GM12872 (cell line): ENCODE results near the gene SPOCK3.

ENCODE experiments used
- CTCF ChIP-seq: IDR thresholded peaks from 3 replicates; pipeline ENCODE4 v1.5.1; 2011; ENCODE audit warnings: low read depth, mild to moderate bottlenecking, low read length, moderate library complexity; ENCODE audit not compliant: insufficient read depth

Gene SPOCK3

GRCh38 chr4:166823848-166824247, 410.4 kb downstream of the SPOCK3 start:
- no peak for TF ChIP-seq CTCF

GRCh38 chr4:166823126-166823525, 411.2 kb downstream of the SPOCK3 start:
- no peak for TF ChIP-seq CTCF

GRCh38 chr4:166822386-166822785, 411.9 kb downstream of the SPOCK3 start:
- no peak for TF ChIP-seq CTCF

- no peak for TF ChIP-seq CTCF
These were observed 417.4 kb downstream of the SPOCK3 start for GRCh38 chr4:166816890-166817289.

- TF ChIP-seq CTCF = no peak
These were observed 425.9 kb downstream of the SPOCK3 start for GRCh38 chr4:166808380-166808779.

GRCh38 chr4:166802346-166802745, 431.9 kb downstream of the SPOCK3 start:
- no peak for TF ChIP-seq CTCF

GRCh38 chr4:166798126-166798525, 436.2 kb downstream of the SPOCK3 start:
- no peak for TF ChIP-seq CTCF

GRCh38 chr4:166777760-166778159, 456.5 kb downstream of the SPOCK3 start:
- TF ChIP-seq CTCF = no peak
